H1 (cell line): ENCODE results near the gene SYCE3.

Source experiments
- ASH2L ChIP-seq: fragments of 200-600, 300-600 bp; sonication (generic); IDR thresholded peaks from one replicate; pipeline ENCODE4 v1.7.1; 2017; ENCODE audit warnings: low read length
- CTCF ChIP-seq, 3 experiments: IDR thresholded peaks; 1 replicate in 2 of 3; 2 replicates in 1 of 3; pipeline versions ENCODE4 v1.5.1 to v1.6.1; 2011; ENCODE audit warnings: low read length in 3 of 3, mild to moderate bottlenecking in 3 of 3, inconsistent platforms in 2 of 3, low read depth in 1 of 3, moderate library complexity in 1 of 3; ENCODE audit not compliant: insufficient read depth in 1 of 3; ENCODE audit errors: control extremely low read depth in 1 of 3
- EP300 ChIP-seq, 2 experiments: IDR thresholded peaks; 1 replicate in 1 of 2; 2 replicates in 1 of 2; pipeline ENCODE4 v1.6.1; 2011 to 2012; ENCODE audit warnings: low read depth in 2 of 2, low read length in 2 of 2, mild to moderate bottlenecking in 2 of 2, borderline replicate concordance in 1 of 2, inconsistent platforms in 1 of 2, moderate library complexity in 1 of 2
- EZH2 ChIP-seq: fragments of 200-600 bp; sonication (generic); IDR thresholded peaks from 2 replicates; pipeline ENCODE4 v1.7.1; 2012; ENCODE audit warnings: low read depth, mild to moderate bottlenecking, moderate library complexity, low read length, inconsistent platforms; ENCODE audit not compliant: severe bottlenecking

GRCh38 chr22:50560034-50560433 is 2.7 kb downstream of the SYCE3 start:
- no peak for TF ChIP-seq ASH2L
- no peak for TF ChIP-seq CTCF (IDR thresholded peaks at IDR 0.05; ENCODE audit: control extremely low read depth in 1 of 3, insufficient read depth in 1 of 3, low read depth in 1 of 3, low read length in 3 of 3)
- TF ChIP-seq EZH2: no peak
- no peak for TF ChIP-seq EP300 (IDR thresholded peaks at IDR 0.05; ENCODE audit: borderline replicate concordance in 1 of 2, low read depth in 2 of 2, low read length in 2 of 2)
